ENCODE measurements around the gene PARP8.
"Not testable (repeated sequence)": the region's sequence is repeated elsewhere in the genome, so short reads cannot be mapped to it uniquely, and the experiment has no call there.

Gene PARP8

GRCh38 chr5:50666261-50667022 is at the start of gene PARP8:
PARP8 (plus strand) TSS chr5:50666637; CDS start chr5:50667096, 459 bp downstream.
- DNase-seq = peak; percentile 18

DNA sequence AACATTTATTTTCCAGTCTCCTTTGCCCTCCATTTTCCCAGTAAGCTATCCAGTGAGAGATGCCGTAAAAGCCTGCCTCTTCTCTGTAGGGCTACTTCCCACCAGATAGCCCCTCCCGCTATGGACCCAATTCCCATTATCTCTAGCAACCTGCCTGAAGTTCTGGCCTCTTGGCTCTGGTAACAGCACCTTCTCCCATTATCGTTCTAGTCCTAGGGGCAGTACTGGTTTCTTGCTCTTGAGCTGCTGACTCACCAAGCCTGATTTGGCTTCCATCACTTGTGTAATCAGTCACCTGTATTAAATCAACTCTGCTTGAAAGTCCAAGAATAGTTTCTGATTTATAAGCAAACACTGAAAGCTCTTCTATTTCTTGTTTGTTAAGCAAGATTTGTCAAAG is 42.8 kb upstream of the PARP8 start:
- no peak for DNase-seq

DNA sequence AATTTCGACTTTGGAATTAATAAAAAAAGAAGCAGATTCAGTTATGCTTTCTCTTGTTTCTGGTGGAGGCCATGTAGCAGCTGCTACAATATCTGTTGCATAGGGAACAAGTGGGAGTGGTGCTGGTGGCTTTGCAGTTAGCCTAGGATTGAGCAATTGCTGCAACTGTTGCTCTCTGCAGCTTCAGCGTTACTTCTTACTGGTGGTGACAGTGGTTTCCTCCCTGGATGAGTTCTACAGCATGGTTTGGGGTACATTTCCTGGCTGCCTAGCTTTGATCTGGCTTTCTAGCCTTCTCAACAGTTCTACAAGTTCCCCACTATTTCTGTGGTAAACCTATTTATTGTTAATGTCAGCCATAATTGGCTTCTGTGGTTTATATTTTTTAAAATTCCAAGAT is 31.6 kb upstream of the PARP8 start:
- DNase-seq = not testable (repeated sequence)

DNA sequence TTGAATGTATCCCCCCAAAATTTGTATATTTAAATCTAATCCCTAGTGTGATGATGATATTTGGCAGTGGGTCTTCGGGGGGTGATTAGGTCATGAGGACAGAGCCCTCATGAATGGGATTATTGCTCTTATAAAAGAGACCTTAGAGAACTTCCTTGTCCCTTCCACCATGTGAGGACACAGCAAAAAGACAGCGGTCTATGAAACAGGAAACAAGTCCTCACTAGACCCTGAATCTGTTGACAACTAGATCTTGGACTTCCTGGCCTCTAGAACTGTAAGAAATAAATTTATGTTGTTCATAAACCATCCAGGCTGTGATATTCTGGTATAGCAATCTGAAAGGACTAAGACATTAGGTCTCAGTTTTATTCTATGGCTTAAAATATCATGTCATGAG is 28.9 kb upstream of the PARP8 start:
- DNase-seq = not testable (repeated sequence)

DNA sequence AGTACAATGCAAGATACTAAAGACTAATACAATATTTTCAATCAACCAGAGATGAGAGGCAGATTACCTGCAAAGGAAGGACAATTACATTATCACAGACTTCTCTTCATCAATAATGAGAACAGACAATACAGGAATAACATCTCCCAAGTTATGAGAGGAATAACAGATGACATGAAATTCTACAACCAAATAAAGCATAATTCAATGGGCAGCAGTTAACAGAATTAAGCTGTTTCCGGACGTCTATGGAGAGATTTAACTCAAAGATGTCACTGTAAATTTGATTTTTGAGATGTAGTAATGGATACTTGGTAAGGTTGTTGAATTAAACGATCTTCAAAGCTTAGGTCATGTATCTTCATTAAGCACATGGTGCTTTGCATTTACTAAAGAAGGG is 19.8 kb upstream of the PARP8 start:
- no peak for DNase-seq

GRCh38 chr5:50647726-50648125 is 18.7 kb upstream of the PARP8 start:
- no peak for DNase-seq

DNA sequence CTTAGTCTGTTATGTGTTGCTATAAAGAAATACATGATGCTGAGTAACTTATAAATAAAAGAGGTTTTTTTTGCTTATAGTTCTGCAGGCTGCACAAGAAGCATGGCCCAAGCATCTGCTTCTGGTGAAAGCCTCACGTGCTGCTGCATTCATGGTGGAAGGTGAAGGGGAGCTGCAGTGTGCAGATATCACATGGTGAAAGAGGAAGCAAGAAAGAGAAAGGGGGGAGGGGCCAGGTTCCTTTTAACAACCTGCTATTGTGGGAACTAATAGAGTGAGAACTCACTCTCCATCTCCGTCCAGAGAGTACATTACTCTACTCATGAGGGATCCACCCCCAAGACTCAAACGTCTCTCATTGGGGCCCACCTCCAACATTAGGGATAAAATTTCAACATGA is 12.5 kb upstream of the PARP8 start:
- no peak for DNase-seq

- no peak for DNase-seq
These were observed 11.2 kb upstream of the PARP8 start for GRCh38 chr5:50655067-50655809.

- no peak for DNase-seq
These were observed 10.6 kb upstream of the PARP8 start for GRCh38 chr5:50655810-50656205.

DNA sequence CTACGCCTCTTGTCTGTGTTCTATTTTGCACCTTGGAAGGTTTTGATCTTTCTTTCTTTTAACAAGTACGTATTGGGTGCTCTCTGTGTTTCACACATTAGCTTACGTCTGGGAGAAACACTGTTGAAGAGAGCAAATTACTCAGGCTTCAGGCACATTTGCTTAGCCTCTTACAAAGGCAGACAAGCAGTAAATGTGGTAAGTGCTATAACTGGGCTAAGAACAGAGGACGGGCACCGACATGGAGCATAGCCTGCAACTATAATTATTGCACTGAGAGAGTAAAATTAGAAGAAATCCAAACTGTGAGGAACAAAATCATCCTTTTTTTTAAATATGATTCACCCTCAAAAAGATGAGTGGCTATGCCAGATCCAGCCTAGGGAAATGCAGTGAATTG is 9.4 kb upstream of the PARP8 start:
- no peak for DNase-seq

DNA sequence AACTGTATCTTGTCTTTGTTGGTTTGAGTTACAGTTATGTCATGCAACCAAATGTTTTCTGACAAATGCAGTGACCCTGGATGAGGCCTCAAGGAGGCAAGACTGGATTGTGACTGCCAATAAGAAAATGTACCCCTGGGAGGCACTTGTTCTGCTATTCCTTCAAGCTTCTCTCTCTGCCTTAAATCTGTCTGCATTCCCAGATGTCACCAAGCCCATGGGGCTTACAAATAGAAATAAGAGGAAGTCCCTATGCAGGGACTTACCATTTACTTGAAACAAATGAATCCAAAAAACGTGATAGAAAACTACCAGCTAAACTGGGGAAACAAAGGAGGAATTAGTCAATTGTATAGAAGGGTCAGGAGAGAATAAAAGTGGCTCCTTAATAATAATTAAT is 8.2 kb upstream of the PARP8 start:
- no peak for DNase-seq

- no peak for DNase-seq
These were observed 2.8 kb upstream of the PARP8 start for GRCh38 chr5:50663636-50664035.

DNA sequence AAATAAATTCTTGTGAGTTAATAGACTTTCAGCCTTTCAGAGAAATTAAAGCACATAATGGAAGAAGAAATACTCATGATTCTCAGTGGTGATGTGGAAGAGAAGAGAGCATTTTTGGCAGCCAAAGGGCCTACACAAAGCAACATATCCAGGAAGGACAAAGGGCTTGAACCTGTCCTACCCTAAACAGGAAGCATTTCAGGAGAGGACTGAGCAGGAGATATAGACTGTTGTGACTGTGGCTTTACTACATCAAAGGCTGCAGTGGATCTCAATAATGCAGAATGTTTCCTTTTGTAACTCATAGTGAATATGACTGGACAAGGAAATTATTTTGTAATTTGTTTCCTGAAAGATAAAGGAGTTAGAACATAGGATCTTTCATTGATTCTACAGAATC is 1.3 kb upstream of the PARP8 start:
- DNase-seq = no peak

DNA sequence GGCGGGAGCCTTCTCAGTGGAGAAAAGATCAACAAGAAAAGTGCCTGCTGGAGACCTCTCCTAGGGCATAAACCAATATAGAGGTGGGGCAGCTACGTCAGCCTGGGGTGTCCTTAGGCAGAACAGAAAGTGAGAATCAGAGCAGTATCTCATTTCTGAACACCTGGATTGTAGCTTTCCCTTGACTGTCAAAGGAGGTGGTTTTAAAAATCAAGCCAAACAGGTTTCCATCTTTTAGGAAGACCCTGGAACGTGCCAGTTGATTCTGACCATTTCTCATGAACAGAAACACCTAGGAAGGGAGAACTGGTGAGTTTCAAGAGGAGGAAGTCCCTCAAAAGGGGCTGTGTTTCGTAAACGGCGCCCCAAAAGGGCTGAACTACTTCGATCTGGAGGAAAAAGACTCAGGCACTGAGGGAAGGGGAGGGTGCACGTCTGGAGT is 655 bp upstream of the PARP8 start:
- not testable (repeated sequence) for DNase-seq

DNA sequence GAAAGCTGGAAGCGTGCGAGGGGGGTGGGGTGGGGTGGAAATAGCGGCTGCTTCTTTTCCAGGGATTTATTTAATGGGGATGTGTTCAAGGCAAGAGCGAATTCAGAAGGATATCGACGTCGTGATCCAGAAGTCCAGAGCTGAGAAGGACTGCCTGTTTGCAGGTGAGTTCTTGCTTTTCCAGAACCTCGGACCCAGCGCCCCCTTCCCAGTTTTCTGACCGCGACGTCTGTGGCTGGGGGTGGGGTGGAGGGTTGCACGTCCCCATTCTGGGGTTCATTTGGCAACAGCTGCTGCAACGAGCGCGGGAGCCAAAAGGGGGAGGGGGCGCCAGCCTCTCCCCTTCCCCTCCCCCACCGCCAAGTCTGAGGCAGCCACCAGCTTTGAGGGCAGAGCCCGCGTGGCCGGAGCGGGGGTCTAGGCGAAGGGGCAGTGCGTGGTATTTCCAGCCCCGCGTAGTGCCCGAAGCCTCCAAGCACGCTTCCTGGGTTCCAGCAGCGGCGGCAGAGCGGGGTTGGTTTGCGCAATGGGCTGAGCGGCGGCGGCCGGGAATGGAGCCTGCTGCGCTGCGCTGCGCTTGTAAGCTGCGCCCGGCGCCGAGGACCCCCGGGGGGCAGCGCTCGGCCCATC is 701 bp downstream of the PARP8 start:
- no peak for DNase-seq

GRCh38 chr5:50667653-50668595 is 1.5 kb downstream of the PARP8 start:
- DNase-seq = peak; percentile 38

GRCh38 chr5:50668636-50669035 is 2.2 kb downstream of the PARP8 start:
- DNase-seq = not testable (repeated sequence)

DNA sequence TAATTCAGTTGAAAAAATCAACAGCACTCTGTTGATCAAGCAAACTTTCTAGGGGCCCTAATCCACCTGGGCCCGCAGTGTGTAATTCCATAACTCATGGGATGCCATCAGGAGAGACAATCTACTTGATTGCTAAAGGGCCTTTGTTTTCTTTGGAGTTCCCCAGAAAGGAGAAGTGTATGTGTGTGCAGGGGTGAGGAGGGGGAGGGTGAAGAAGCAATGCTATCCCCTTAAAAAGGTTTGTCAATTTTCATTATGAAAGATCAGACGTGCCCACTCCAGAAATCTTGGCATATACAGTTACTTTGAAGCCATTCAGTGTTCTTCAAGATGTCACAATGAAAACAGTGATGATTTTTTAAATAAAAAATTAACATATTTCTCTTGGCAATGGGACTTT is 6.2 kb downstream of the PARP8 start:
- no peak for DNase-seq

DNA sequence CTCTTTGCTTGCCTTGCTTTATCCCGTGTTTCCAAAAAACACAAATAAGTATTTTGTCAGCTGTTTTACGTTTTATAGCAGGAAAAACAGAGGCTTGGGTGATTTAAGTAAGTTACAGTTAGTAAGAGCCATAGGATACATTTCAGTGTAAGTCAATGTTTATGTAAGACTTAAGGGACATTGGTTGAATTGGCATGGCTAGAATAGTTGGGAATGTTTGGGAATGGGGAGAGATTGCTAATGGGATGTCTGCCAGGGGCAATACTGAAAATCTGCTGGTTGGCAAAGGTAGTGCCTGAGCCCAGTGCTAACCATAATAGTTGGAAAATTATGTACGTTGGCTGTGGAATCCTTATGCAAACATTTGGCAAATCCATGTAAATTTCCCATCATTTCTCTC is 7.0 kb downstream of the PARP8 start:
- DNase-seq = not testable (repeated sequence)

GRCh38 chr5:50675385-50675784 is 8.9 kb downstream of the PARP8 start:
- DNase-seq = no peak

GRCh38 chr5:50679554-50679953 is 13.1 kb downstream of the PARP8 start:
- DNase-seq = not testable (repeated sequence)

DNA sequence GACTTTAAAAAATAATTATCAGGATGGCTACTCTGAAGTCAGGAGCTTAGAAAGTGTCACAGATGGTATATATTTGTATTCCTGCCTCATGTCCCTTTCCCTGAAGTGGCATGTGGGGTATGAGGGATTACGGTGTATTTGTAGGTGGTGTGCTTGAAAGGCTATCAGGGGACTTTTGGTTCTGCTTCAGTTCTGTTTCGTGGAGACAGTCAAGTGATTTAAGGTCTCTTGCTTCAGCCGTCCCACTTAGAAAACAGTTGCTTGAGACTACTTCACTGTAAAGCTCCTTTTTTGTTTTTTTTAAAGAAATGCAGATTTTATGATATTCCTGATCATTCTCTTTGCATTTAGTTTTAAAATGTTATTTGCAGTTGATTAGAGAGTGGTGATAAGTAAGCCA is 18.3 kb downstream of the PARP8 start:
- no peak for DNase-seq

GRCh38 chr5:50687548-50687947 is 21.1 kb downstream of the PARP8 start:
- DNase-seq = no peak
